GM12878 (cell line): ENCODE measurements around the gene SNX19. TPM values are rescaled to one million over a fixed set of nuclear protein-coding genes. Genes with fewer than 3 reads are reported as not detected.

ENCODE experiments used
- ATAC-seq: fragments of 200-7000 bp; cut with Tn5 transposase; 3 replicates; pipeline ENCODE4 v1.9.1; 2020; ENCODE audit warnings: mild to moderate bottlenecking, moderate library complexity
- BruUV-seq: library from RNA; stranded (reverse); fragments of 400-500 nt; replicated peaks from 2 replicates; lab custom pipeline; 2021; lab: Mats Ljungman, UMichigan
- CTCF ChIA-PET: fragments of 300-600 bp; sonication (Branson Sonifier 250); formaldehyde crosslinking; extraction: SDS; loops from one replicate; lab custom pipeline; 2021; ENCODE audit warnings: inconsistent platforms; lab: Yijun Ruan, JAX
- POLR2A ChIA-PET: fragments of 350-600 bp; formaldehyde crosslinking; extraction: SDS; loops from one replicate; lab custom pipeline; 2021; ENCODE audit warnings: inconsistent platforms; lab: Charles Lee
- RAD21 ChIA-PET: fragments of 300-600 bp; sonication (Branson Sonifier 250); formaldehyde crosslinking; loops from one replicate; lab custom pipeline; 2023; ENCODE audit warnings: antibody characterized with exemption; ENCODE audit not compliant: unreplicated experiment; lab: Charles Lee
- SMC1A ChIA-PET: fragments of 300-600 bp; sonication (Branson Sonifier 250); formaldehyde crosslinking; loops from one replicate; lab custom pipeline; 2023; ENCODE audit not compliant: unreplicated experiment, uncharacterized antibody; lab: Charles Lee
- DNase-seq: peaks from one replicate; pipeline ENCODE4 v3.0.0-alpha.2; 2011; ENCODE audit warnings: low read depth, low spot score
- FAIRE-seq: peaks from 3 replicates; lab custom pipeline; 2011; peaks lifted over from hg19 to GRCh38; lab: Jason Lieb, UNC
- H2AFZ ChIP-seq: 2 replicates; pipeline ENCODE4 v1.6.0; 2011; ENCODE audit warnings: low read depth, low read length, control low read depth; ENCODE audit not compliant: control insufficient read depth
- H3K27ac ChIP-seq: 2 replicates; pipeline ENCODE4 v1.5.1; 2011; ENCODE audit warnings: control low read depth; ENCODE audit not compliant: control insufficient read depth, insufficient read depth
- H3K27me3 ChIP-seq, 2 experiments: replicated peaks in 1 of 2; 2 replicates each; pipeline versions ENCODE4 v1.6.0 to v1.6.1; 2011; ENCODE audit warnings: low read length in 1 of 2; ENCODE audit not compliant: control insufficient read depth in 2 of 2, insufficient read depth in 2 of 2
- H3K36me3 ChIP-seq, 2 experiments: 2 replicates each; pipeline ENCODE4 v1.5.1; 2011; ENCODE audit warnings: low read length in 1 of 2; ENCODE audit not compliant: control insufficient read depth in 2 of 2, insufficient read depth in 2 of 2
- H3K4me1 ChIP-seq: 2 replicates; pipeline ENCODE4 v1.6.1; 2011; ENCODE audit warnings: mild to moderate bottlenecking, low read length, moderate library complexity, mixed read lengths; ENCODE audit not compliant: control insufficient read depth, insufficient read depth
- H3K4me2 ChIP-seq: 2 replicates; pipeline ENCODE4 v1.6.0; 2011; ENCODE audit warnings: control low read depth; ENCODE audit not compliant: control insufficient read depth, insufficient read depth
- H3K4me3 ChIP-seq: fragments of 200-600 bp; sonication (generic); 2 replicates; pipeline ENCODE4 v1.5.1; 2016
- H3K79me2 ChIP-seq: 2 replicates; pipeline ENCODE4 v1.6.0; 2011; ENCODE audit warnings: low read length; ENCODE audit not compliant: control insufficient read depth, insufficient read depth
- H3K9ac ChIP-seq: 2 replicates; pipeline ENCODE4 v1.8.0; 2011; ENCODE audit warnings: low read length, control low read depth, mixed read lengths; ENCODE audit not compliant: control insufficient read depth, insufficient read depth
- H3K9me3 ChIP-seq: replicated peaks from 3 replicates; pipeline ENCODE4 v1.5.1; 2011; ENCODE audit warnings: mild to moderate bottlenecking, low read length; ENCODE audit not compliant: control insufficient read depth, insufficient read depth
- H4K20me1 ChIP-seq: 2 replicates; pipeline ENCODE4 v1.6.0; 2011; ENCODE audit not compliant: control insufficient read depth, insufficient read depth
- ATF3 ChIP-seq: IDR thresholded peaks from 2 replicates; pipeline ENCODE4 v1.6.1; 2011; ENCODE audit warnings: low read depth, mild to moderate bottlenecking, low read length, moderate library complexity, borderline replicate concordance; ENCODE audit errors: extremely low read depth
- ATF7 ChIP-seq: fragments of 450-650 bp; IDR thresholded peaks from 2 replicates; pipeline ENCODE4 v1.6.1; 2016; ENCODE audit warnings: low read depth, mild to moderate bottlenecking
- BACH1 ChIP-seq: fragments of 450-650 bp; IDR thresholded peaks from 2 replicates; pipeline ENCODE4 v1.6.1; 2017; ENCODE audit warnings: mild to moderate bottlenecking, borderline replicate concordance
- FOXM1 ChIP-seq: IDR thresholded peaks from 2 replicates; pipeline ENCODE4 v1.6.1; 2012; ENCODE audit warnings: low read depth, mild to moderate bottlenecking, inconsistent platforms, low read length, moderate library complexity
- IKZF1 ChIP-seq: fragments of 450-650 bp; conservative IDR thresholded peaks from 2 replicates; pipeline ENCODE4 v1.6.1; 2017; ENCODE audit warnings: antibody characterized with exemption, mild to moderate bottlenecking
- IKZF2 ChIP-seq, 2 experiments: fragments of 450-650 bp; IDR thresholded peaks; 2 replicates each; pipeline ENCODE4 v1.6.1; 2017; ENCODE audit warnings: mild to moderate bottlenecking in 2 of 2, moderate library complexity in 2 of 2
- MLLT1 ChIP-seq: fragments of 450-650 bp; IDR thresholded peaks from 2 replicates; pipeline ENCODE4 v1.6.1; 2016; ENCODE audit warnings: mild to moderate bottlenecking
- RFX5 ChIP-seq: IDR thresholded peaks from 2 replicates; pipeline ENCODE4 v1.6.1; 2011; ENCODE audit warnings: low read depth, low read length, improper control_type of control experiment
- WRNIP1 ChIP-seq: IDR thresholded peaks from 2 replicates; pipeline ENCODE4 v1.6.1; 2011; ENCODE audit warnings: low read depth, low read length, improper control_type of control experiment, borderline replicate concordance
- ZSCAN29 ChIP-seq: fragments of 450-650 bp; IDR thresholded peaks from 2 replicates; pipeline ENCODE4 v1.6.1; 2017; ENCODE audit warnings: mild to moderate bottlenecking, moderate library complexity
- WGBS: methylation state at CpG from one replicate; pipeline ENCODE4 v1.1.6; 2016; ENCODE audit warnings: low lambda C conversion rate; ENCODE audit not compliant: insufficient replicate concordance, insufficient coverage; ENCODE audit errors: missing lambda C conversion rate; 5-methylcytosine and 5-hydroxymethylcytosine counted together
- in situ Hi-C: fragments of 300-500 bp; cut with MboI; formaldehyde crosslinking; loops from 9 replicates; pipeline ENCODE4 v1.14.3; 2018; ENCODE audit warnings: mixed read lengths
- intact Hi-C: fragments of 100-400 bp; cut with micrococcal nuclease; formaldehyde crosslinking; loops from one replicate; pipeline ENCODE4 v1.14.2; 2022; ENCODE audit not compliant: unreplicated experiment
- polyA plus RNA-seq, 11 experiments: library from polyadenylated mRNA; depleted of rRNA in 4 of 11; unstranded in 6 of 11; stranded (reverse) in 5 of 11; fragments of >200 nt; fragmentation: Nextera tagmentation in 4 of 11; fragmentation: Illumina TruSeq in 1 of 11; extraction: Ambion mirVana in 4 of 11; extraction: Trizol in 1 of 11; gene quantifications; 1 replicate in 1 of 11; 2 replicates in 10 of 11; pipeline versions ENCODE4 v1.2.1 to v1.2.3, GENCODE V29; 2011 to 2016; ENCODE audit warnings: inconsistent platforms in 2 of 11, missing spikeins in 2 of 11, low read depth in 1 of 11
- total RNA-seq, 4 experiments: library from RNA; depleted of rRNA in 3 of 4; stranded (reverse); fragments of >200 nt in 3 of 4; fragmentation: Illumina TruSeq in 1 of 4; extraction: Trizol in 1 of 4; gene quantifications; 2 replicates each; pipeline versions ENCODE4 v1.2.1 to v1.2.3, GENCODE V29; 2013 to 2021
- TF ChIP-seq, protein P1 (sequence below): IDR thresholded peaks from 2 replicates; pipeline ENCODE4 v1.6.1; 2012; ENCODE audit warnings: low read depth, low read length, improper control_type of control experiment
- TF ChIP-seq, protein P2 (sequence below): fragments of 450-650 bp; IDR thresholded peaks from 2 replicates; pipeline ENCODE4 v1.6.1; 2017; ENCODE audit warnings: mild to moderate bottlenecking, moderate library complexity

The SNX19 gene
- total and polyA plus RNA-seq, 10 of the 15 experiments (the other 5 are each of a cell fraction or from before 2014, with no cell fraction given): 3.0 to 46.9 (median 30.4) TPM

DNA sequence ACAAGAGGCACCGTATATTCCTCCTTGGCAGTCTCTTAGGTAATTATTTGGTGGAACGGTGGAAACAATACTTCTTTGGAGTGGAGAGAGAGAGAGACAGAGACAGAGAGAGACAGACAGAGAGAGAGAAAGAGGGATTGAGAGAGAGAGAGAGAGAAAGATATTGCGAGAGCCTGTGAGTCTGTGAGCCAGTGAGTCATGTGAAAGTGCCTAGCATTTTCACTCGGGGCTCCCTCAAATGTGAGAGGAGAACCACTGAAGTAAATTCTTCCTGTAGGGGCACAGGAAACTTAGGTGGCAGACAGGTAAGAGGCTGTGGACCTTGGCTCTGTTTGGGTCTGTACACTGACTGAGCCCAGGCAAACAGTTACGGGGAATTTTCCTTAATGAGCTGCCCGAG, 31.6 kb upstream of the SNX19 start:
- no peak for ATAC-seq
- BruUV-seq: no TSS peak
- no peak overlapping the region for H3K4me3 ChIP-seq
- H3K27ac ChIP-seq: no peak overlapping the region
- intact Hi-C loops: no loop called here
- TF ChIP-seq ATF3 (no peak), MLLT1 (no peak), BACH1 (no peak), IKZF2 (IDR thresholded peaks at IDR 0.05) (no peak), RFX5 (no peak), IKZF1 (no peak), ZSCAN29 (no peak), FOXM1 (no peak), WRNIP1 (no peak), ATF7 (no peak)
- TF ChIP-seq, protein P1, sequence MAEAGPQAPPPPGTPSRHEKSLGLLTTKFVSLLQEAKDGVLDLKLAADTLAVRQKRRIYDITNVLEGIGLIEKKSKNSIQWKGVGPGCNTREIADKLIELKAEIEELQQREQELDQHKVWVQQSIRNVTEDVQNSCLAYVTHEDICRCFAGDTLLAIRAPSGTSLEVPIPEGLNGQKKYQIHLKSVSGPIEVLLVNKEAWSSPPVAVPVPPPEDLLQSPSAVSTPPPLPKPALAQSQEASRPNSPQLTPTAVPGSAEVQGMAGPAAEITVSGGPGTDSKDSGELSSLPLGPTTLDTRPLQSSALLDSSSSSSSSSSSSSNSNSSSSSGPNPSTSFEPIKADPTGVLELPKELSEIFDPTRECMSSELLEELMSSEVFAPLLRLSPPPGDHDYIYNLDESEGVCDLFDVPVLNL: no peak
- TF ChIP-seq, protein P2, sequence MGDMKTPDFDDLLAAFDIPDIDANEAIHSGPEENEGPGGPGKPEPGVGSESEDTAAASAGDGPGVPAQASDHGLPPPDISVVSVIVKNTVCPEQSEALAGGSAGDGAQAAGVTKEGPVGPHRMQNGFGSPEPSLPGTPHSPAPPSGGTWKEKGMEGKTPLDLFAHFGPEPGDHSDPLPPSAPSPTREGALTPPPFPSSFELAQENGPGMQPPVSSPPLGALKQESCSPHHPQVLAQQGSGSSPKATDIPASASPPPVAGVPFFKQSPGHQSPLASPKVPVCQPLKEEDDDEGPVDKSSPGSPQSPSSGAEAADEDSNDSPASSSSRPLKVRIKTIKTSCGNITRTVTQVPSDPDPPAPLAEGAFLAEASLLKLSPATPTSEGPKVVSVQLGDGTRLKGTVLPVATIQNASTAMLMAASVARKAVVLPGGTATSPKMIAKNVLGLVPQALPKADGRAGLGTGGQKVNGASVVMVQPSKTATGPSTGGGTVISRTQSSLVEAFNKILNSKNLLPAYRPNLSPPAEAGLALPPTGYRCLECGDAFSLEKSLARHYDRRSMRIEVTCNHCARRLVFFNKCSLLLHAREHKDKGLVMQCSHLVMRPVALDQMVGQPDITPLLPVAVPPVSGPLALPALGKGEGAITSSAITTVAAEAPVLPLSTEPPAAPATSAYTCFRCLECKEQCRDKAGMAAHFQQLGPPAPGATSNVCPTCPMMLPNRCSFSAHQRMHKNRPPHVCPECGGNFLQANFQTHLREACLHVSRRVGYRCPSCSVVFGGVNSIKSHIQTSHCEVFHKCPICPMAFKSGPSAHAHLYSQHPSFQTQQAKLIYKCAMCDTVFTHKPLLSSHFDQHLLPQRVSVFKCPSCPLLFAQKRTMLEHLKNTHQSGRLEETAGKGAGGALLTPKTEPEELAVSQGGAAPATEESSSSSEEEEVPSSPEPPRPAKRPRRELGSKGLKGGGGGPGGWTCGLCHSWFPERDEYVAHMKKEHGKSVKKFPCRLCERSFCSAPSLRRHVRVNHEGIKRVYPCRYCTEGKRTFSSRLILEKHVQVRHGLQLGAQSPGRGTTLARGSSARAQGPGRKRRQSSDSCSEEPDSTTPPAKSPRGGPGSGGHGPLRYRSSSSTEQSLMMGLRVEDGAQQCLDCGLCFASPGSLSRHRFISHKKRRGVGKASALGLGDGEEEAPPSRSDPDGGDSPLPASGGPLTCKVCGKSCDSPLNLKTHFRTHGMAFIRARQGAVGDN: no peak
- no peak overlapping the region for H2AFZ ChIP-seq
- no peaks in the 10 kb centered on the region for H3K36me3 ChIP-seq
- no peak for FAIRE-seq
- no peak overlapping the region for H3K9ac ChIP-seq
- no peaks in the 10 kb centered on the region for H3K27me3 ChIP-seq
- ChIA-PET POLR2A (no interaction called here), SMC1A (no interaction called here), CTCF (no interaction called here), RAD21 (no interaction called here)
- in situ Hi-C loops: no loop called here
- no peak for DNase-seq
- H4K20me1 ChIP-seq: no peaks in the 10 kb centered on the region
- 47% methylated on average over 6 of the region's 6 CpGs for WGBS
- no peaks in the 10 kb centered on the region for H3K4me1 ChIP-seq
- no peaks in the 10 kb centered on the region for H3K9me3 ChIP-seq
- no peaks in the 10 kb centered on the region for H3K79me2 ChIP-seq
- no peak overlapping the region for H3K4me2 ChIP-seq
